Progenitor cell of endocrine pancreas (in vitro differentiated cells): ENCODE data around the gene TRIM25. TPM values are rescaled to one million over a fixed set of nuclear protein-coding genes. Genes with fewer than 3 reads are reported as not detected.

Experiments
- DNase-seq: peaks from one replicate; pipeline ENCODE4 v3.0.0; 2021; ENCODE audit warnings: low spot score; ENCODE audit not compliant: unreplicated experiment
- H3K27ac Mint-ChIP-seq: 2 replicates; pipeline ENCODE4 v1.8.0; 2021; ENCODE audit warnings: mild to moderate bottlenecking, moderate library complexity, mixed read lengths
- H3K27me3 Mint-ChIP-seq: 2 replicates; pipeline ENCODE4 v1.8.0; 2021; ENCODE audit warnings: mixed read lengths
- H3K36me3 Mint-ChIP-seq: 2 replicates; pipeline ENCODE4 v1.8.0; 2022; ENCODE audit warnings: mixed read lengths; ENCODE audit not compliant: insufficient read depth
- H3K4me1 Mint-ChIP-seq: 2 replicates; pipeline ENCODE4 v1.8.0; 2021; ENCODE audit warnings: low read depth, mixed read lengths
- H3K4me3 Mint-ChIP-seq: 2 replicates; pipeline ENCODE4 v1.8.0; 2021; ENCODE audit warnings: low read depth, mild to moderate bottlenecking, moderate library complexity, mixed read lengths
- H3K9me3 Mint-ChIP-seq: 2 replicates; pipeline ENCODE4 v1.8.0; 2021; ENCODE audit warnings: low read depth, mixed read lengths
- CTCF ChIP-seq: fragments of 200-600 bp; sonication (generic); IDR thresholded peaks from one replicate; pipeline ENCODE4 v1.5.0; 2021; ENCODE audit warnings: antibody characterized with exemption, mild to moderate bottlenecking; ENCODE audit not compliant: unreplicated experiment
- total RNA-seq: library from RNA; stranded (reverse); gene quantifications from 2 replicates; pipeline ENCODE4 v1.2.1, GENCODE V29; 2021

TRIM25 gene
- total RNA-seq, 1 donor from 2014 or later: 29.9 TPM

- Mint-ChIP-seq H3K36me3 (peaks cover 16% of the 10 kb centered on the region), H3K27ac (no peak overlapping the region), H3K4me3 (no peak overlapping the region), H3K9me3 (peaks cover 2% of the 10 kb centered on the region), H3K27me3 (no peaks in the 10 kb centered on the region), H3K4me1 (peaks cover 3% of the 10 kb centered on the region)
- no peak for TF ChIP-seq CTCF
- no peak for DNase-seq
Measured at GRCh38 chr17:56893503-56893902, 20.3 kb downstream of the TRIM25 start.

GRCh38 chr17:56892333-56892732 lies 21.5 kb downstream of the TRIM25 start:
- no peaks in the 10 kb centered on the region for H3K27me3 Mint-ChIP-seq
- H3K27ac Mint-ChIP-seq: no peak overlapping the region
- peaks cover 1% of the 10 kb centered on the region for H3K4me1 Mint-ChIP-seq
- no peak for TF ChIP-seq CTCF
- peaks cover 11% of the 10 kb centered on the region for H3K9me3 Mint-ChIP-seq
- DNase-seq: no peak
- no peak overlapping the region for H3K4me3 Mint-ChIP-seq
- peaks cover 22% of the 10 kb centered on the region for H3K36me3 Mint-ChIP-seq

GRCh38 chr17:56891751-56892150 lies 22.1 kb downstream of the TRIM25 start:
- DNase-seq: no peak
- TF ChIP-seq CTCF: peak; percentile 35
- no peak overlapping the region for H3K27ac Mint-ChIP-seq
- H3K36me3 Mint-ChIP-seq: peaks cover 26% of the 10 kb centered on the region
- H3K4me3 Mint-ChIP-seq: no peak overlapping the region
- H3K4me1 Mint-ChIP-seq: no peaks in the 10 kb centered on the region
- H3K27me3 Mint-ChIP-seq: no peaks in the 10 kb centered on the region
- peaks cover 13% of the 10 kb centered on the region for H3K9me3 Mint-ChIP-seq

GRCh38 chr17:56890906-56891674 lies 22.8 kb downstream of the TRIM25 start:
- Mint-ChIP-seq H3K36me3 (peaks cover 28% of the 10 kb centered on the region), H3K27ac (no peak overlapping the region), H3K4me1 (peaks cover 3% of the 10 kb centered on the region), H3K27me3 (no peaks in the 10 kb centered on the region), H3K4me3 (no peak overlapping the region), H3K9me3 (peaks cover 13% of the 10 kb centered on the region)
- TF ChIP-seq CTCF: no peak
- no peak for DNase-seq

- H3K9me3 Mint-ChIP-seq: peaks cover 13% of the 10 kb centered on the region
- no peak overlapping the region for H3K4me3 Mint-ChIP-seq
- H3K36me3 Mint-ChIP-seq: peaks cover 29% of the 10 kb centered on the region
Measured at GRCh38 chr17:56890390-56890789, 23.5 kb downstream of the TRIM25 start.

More at GRCh38 chr17:56890390-56890789, 23.5 kb downstream of the TRIM25 start:
- DNase-seq: no peak
- no peak overlapping the region for H3K27ac Mint-ChIP-seq
- no peak for TF ChIP-seq CTCF
- no peaks in the 10 kb centered on the region for H3K27me3 Mint-ChIP-seq
- H3K4me1 Mint-ChIP-seq: peaks cover 3% of the 10 kb centered on the region
